GM19351 (cell line): Measurements from ENCODE around the gene PDIA6.
"Not testable (repeated sequence)": the region's sequence is repeated elsewhere in the genome, so short reads cannot be mapped to it uniquely, and the experiment has no call there.

ENCODE experiments used
- ATAC-seq: cut with Tn5 transposase; IDR thresholded peaks from one replicate; pipeline ENCODE4 v1.9.1; 2021; ENCODE audit warnings: mild to moderate bottlenecking, moderate library complexity; ENCODE audit not compliant: unreplicated experiment

Gene PDIA6

GRCh38 chr2:10783421-10783820, 29.2 kb downstream of the PDIA6 start:
- ATAC-seq = no peak

GRCh38 chr2:10781746-10782145, 30.8 kb downstream of the PDIA6 start:
- ATAC-seq = no peak

- ATAC-seq = not testable (repeated sequence)
Measured at GRCh38 chr2:10780821-10781220, 31.8 kb downstream of the PDIA6 start.

DNA sequence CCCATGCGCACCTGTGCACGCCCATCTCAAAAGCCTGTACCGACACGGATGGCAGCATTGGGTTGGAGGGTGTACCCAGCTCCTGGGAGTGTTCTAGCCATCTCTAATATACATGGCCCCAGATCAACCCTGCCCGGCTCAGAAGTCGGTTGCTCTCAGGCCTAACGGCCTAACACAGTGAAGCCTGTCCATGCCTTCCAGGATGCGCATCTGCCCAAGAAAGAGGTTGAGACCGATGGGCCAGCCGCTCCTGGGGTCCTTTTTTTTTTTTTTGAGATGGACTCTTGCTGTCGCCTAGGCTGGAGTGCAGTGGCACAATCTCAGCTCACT, 32.1 kb downstream of the PDIA6 start:
- no peak for ATAC-seq

DNA sequence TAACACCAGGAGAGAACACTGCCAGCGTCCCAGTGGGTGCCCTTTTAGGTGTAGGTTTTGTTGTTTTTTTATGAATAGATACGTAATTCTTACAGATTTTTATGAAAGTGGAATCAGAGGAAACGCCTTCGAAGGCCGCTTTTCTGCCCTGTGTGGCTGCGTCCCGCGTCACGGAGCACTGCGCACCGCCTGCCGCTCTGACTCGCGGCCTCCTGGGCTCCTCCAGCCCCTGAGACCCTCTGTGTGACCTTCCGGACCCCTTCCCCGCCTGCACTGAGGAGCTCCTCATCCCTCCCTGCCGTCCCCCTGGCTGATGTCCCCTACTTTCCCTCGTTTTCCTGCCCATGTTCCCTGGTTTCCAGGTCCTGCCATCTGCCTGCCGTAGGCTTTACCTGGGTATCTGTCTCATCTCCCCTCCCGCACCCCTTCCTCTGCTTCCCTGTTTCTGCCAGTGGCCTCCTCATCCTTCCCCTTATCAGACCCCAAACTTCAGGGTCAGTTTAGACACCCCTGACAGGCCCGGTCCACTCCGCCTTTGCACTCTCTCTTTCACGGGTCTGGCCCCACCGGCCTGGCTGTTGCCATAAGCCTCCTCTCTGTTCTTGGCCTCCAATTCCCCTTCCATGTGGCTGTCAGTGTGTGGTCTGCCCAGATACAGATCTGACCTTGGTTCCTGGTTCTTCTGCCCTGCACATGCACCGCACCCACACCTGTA, 32.7 kb downstream of the PDIA6 start:
- no peak for ATAC-seq

DNA sequence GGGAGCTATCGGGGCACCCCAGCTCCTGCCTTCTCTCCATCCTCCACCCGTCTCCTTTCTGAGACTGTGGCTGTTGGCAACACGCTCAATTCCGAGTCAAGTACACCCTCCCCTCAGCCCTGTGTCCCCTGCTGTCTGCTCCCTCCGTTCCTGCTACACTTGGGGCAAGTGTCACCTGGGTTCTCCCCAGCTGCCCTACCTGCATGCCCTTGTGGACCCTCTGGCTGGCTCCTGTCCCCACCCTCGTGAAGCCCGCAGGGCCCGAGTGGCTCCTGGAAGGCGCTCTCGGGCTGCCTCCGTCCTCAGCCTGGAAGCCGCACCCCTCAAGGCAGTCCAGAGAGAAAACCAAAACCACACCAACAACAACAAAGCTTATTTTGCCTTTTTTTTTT, 33.9 kb downstream of the PDIA6 start:
- ATAC-seq = no peak

DNA sequence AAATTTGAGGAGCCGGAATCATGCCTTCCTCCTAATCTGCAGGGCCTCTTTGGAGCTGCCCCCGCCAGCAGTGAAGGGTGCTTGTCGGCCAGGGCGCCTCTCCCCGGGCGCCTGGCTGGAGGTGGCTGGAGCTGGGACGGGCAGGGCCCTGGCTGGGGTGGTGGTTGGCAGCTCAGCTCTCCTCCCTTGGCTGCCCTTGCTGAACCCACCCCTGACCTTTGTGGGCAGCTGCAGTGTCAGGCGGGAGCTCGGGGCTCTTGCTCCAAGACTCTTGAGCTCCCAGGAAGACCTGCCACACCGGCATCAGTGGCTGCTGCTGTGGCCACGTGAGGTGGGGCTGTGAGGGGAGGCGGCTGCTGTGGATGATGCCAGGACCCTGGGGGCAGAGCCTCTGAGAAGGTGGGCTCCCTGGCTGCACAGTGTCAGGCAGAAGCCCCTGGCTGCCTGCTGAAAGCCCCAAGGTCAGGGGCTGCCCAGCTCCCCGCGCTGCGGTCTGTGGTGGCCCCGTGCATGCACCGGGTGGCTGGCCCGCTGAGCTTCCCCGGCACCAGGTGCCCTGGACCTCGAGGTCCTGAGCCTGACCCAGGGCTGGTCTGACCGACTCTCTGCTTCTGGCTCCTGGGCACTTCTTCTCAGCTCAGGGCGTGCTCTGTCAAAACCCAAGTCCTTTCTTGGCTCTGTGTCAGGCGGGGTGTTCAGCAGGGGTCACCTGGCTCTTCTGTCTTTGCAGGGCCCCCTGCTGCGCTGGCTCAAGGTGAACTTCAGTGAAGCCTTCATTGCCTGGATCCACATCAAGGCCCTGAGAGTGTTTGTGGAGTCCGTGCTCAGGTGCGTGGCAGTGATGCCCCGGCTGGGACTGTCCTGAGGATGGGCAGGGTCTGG, 34.5 kb downstream of the PDIA6 start:
- no peak for ATAC-seq

DNA sequence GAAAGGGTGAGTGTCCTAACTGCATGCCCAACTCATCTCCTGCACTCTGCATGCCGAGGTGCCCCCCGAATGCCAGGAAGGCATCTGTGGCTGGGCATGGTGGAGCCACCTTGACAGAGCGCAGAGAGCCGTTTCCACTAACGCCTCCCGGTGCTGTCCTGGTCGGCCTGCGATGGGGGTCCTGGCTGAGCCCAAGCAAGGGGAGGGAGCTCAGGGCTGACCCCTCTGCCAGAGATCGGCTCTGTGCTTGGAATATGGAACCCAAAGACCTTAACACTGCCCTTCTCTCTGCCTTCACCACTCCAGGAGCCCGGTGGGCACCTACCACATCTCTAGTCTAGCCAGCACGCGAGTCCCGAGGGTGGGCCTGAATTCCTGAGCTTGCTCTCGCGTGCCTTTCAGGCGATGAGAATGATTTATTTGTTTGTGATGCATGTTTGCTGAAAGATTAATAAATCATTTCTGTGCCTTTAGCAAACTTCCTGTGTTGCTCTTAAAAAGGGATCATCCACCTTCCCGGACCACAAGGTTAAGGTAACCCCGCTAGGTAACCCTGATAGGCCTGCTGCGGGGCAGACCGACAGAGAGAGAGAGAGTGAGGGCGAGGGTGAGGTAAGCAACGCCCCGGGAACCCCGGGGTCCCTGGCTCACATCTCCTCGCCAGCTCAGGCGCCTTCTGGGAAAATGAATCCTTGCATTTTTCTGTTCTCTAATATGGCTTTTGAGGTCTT, 35.3 kb downstream of the PDIA6 start:
- no peak for ATAC-seq

DNA sequence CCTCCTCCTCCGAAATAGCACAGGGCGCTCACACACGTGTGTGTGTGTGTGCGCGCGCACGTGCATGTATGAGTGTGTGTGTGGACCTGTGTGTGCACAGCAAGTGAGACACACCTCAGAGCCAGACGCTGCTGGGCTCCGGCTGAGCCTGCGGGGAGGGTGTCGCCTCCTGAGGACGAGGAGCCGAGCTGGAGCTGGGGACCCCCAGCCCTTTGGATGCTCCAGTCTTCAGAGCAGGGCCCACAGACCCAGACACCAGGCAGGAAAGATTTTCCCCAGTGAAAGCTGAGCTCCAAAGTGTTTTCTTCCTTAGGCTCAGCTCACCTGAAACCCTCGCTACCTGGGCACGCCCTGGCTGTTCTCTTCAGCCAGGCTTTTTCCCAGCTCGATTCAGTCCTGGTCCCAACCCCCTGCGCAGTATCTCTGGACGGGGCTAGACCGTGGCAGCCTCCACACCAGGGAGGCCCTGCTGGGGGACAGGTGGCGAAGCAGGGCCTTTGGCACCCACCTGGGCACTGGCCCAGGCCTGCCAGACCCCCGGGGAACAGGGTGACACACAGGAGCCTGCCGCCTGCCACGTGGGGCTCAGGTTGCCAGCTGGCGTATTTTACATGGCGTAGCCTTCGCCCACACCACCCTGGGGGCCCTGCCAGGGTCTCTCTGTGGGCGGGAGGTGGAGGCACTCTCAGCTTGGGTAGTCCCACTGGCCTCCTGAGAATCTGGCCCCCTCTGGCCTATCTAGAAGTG, 36.2 kb downstream of the PDIA6 start:
- no peak for ATAC-seq

GRCh38 chr2:10775831-10776230, 36.8 kb downstream of the PDIA6 start:
- no peak for ATAC-seq

GRCh38 chr2:10775021-10775780, 37.4 kb downstream of the PDIA6 start:
- ATAC-seq = no peak

- no peak for ATAC-seq
Measured at GRCh38 chr2:10774394-10774793, 38.2 kb downstream of the PDIA6 start.

DNA sequence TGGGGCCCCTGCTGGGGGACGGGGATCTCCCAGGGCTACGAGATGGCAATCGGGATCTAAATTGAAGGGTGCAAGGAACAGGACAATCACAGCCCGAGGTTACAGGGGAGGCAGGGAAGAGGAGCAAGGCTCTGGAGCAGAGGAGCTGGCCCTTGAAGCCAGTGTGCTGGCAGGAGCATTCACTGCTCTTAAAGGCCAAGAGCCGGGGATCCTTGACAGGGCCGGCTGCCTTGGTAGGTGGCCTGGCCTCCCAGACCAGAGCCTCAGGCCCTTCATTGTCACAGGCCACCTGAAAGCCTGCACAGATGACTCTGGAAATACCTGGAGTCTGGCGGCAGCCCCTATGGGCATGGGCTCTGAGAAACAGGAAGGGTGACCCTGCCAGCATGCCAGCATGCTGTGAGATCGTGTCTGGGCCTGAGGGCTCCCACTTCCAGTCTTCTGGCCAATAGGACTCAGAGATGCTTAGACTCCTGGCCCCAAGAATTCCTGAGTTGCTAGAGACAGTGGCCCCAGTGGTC, 38.7 kb downstream of the PDIA6 start:
- ATAC-seq = no peak

DNA sequence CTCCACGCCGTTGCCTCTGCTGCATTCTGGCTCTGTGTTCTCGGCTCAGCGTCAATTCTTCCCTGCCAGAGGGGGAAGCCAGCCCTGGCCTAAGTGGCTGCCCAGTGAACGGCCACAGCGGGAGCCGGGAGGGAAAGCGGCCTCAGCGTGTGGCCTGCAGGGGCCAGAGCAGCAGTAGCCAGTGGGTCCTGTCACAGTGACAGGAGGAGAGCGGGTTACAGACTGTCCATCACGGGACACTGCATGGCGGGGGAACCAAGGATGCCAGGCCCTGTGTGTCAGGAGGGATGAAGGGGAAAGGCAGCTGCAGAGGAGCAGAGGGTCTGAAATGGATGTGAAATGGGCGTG, 39.7 kb downstream of the PDIA6 start:
- ATAC-seq = no peak

DNA sequence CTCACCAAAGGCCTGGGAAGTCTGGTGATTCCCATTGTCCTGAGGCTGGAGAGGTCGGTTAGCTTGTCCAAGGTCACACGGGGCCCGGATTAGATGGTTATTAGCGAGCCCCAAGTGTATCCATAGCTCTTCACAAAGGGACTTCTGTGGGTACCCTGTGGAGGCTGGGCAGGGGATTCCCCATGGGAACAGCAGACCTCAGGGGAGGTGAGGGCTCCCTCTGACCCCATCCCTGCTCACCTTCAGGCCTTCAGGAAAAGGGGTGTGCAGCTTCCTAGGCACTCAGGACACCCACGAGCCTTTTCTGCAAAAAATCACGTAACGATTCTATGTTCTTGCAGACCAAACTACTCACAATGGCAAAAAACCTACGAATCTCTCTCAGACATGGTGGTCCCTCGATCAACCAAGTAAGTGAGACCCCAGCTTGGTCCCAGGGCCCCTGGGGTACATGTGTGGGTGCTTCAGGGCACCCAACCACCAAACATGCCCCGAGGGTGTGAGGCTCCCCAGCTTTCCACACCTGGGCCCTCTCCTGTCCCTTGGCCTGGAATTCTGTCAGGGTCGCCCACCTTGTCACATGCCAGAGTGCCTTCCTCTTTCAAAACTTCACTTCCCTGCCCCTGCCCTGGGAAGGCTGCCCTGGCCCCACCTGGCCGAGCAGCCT, 40.3 kb downstream of the PDIA6 start:
- no peak for ATAC-seq

DNA sequence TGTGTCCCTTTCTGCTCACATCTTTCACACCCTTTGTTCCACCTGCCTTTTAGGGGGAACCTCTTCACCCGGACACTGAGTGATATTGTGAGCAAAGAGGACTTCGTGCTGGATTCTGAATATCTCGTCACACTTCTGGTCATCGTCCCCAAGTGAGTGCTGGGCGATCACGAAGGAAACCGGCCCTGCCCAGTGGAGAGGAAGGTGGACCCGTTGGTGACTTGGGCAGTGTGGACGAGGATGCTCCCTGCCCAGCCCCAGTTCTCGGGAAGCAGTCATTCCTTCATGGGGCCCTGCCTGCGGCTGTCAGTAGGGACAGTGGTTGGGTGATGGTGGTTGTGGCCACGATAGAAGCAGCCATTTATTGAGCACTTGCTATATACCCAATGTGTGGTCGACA, 40.8 kb downstream of the PDIA6 start:
- no peak for ATAC-seq

- ATAC-seq = no peak
Measured at GRCh38 chr2:10770956-10771750, 41.4 kb downstream of the PDIA6 start.

- no peak for ATAC-seq
Measured at GRCh38 chr2:10768063-10768507, 44.5 kb downstream of the PDIA6 start.

DNA sequence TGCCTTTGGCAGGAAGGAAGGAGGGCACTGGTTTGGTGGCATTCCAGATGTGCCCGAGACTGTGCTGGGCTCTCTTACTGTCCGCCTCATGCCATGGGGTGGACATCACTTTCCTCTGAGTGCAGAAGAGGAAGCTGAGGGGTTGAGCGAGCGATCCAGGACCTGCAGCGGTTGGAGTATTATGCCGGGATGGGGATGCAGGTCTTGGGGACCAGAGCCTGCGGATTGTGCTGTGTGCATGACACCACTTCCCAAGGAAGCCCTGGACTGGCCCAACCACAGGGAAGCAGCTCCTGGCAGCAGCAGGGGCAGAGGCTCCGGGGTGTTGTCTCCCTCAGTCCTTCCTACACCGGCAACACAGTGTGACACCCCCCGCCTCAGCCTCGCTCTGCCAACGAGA, 46.7 kb downstream of the PDIA6 start:
- no peak for ATAC-seq
